ENCODE data around the gene ABCA7. TPM values are rescaled to one million over a fixed set of nuclear protein-coding genes. Genes with fewer than 3 reads are reported as not detected.
"Not testable (repeated sequence)": the region's sequence is repeated elsewhere in the genome, so short reads cannot be mapped to it uniquely, and the experiment has no call there.

ABCA7 gene
- total RNA-seq, 2 experiments from 2014 or later: 114 to 118 TPM

DNA sequence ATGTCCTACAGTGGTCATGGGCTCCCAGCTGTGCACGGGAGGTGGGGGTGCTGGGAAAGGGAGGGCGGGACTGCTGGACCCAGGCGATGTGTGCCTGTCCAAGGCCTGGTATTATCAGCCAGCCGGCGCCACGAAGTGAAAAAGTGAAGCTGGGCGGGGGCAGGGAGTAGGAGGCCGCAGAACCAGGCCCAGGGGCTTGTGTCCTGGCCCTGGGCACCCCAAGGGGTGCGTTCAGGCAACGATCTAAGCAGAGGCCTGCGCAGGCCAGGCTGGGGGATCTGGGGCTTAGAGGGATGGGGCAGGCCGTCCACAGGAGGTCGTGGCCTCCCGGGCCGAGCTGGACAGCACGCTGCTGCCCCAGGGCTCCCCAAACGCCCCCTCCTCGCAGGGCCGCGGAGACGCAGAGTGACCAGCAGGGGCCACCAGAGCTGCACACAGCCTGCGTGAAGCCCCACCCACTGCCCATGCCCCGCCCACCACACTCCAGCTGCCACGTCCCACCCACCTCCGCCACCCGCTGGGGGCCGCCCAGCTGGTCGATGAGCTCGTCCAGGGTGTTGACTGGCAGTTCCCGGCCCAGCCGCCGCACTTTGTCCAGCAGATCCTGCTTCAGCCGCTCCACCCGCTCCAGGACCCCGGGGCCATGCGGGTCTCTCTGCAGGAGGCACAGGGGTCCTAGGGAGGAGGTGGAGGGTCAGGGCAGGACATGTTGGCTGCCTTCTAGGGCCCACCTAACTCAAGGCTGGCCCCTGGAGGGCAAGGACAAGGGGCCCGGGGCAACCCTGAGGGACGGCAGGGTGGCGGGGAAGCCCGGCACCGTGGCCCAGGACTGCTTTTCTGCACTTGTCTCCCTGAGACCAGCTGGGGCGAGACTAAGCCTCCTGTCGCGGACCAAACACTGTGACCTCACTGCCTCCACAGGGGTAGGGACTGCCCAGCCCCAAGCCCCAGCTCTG, 73.4 kb downstream of the ABCA7 start:
- Histone ChIP-seq H3K27me3 (ENCODE audit: control insufficient read depth in 1 of 2, insufficient read depth in 2 of 2, low read length in 2 of 2) (no peaks in the 10 kb centered on the region), H3K36me3 (ENCODE audit: insufficient read depth, low read length) (peaks cover 79% of the 10 kb centered on the region), H3K4me3 (ENCODE audit: low read length) (no peak overlapping the region), H3K9me3 (ENCODE audit: control insufficient read depth in 1 of 2, insufficient read depth in 1 of 2, low read length in 2 of 2) (peaks cover 0 to 4% of the 10 kb centered on the region in 2 experiments), H3K4me1 (ENCODE audit: insufficient read depth, low read length) (peaks cover 16% of the 10 kb centered on the region), H3K27ac (ENCODE audit: low read depth in 1 of 2, low read length in 2 of 2) (peak overlapping the region; percentile 21 to 22)
- ChIA-PET CTCF (interaction anchor here (0.6 to 2.4 kb wide), 23 partner anchors 10 to 154 kb away, joined by 3 to 48 read pairs (median 5); no protein-coding TSS in a partner anchor), POLR2A (interaction anchor here (0.6 to 1.9 kb wide), 13 partner anchors 8 to 156 kb away, joined by 3 to 14 read pairs (median 4); partner anchors contain the start of genes ABCA7, ARHGAP45, CIRBP and SBNO2)
- H3K9me3 Mint-ChIP-seq: no peaks in the 10 kb centered on the region
- peaks cover 11% of the 10 kb centered on the region for H3K36me3 Mint-ChIP-seq (ENCODE audit: low read depth)
- TF ChIP-seq, protein P1, sequence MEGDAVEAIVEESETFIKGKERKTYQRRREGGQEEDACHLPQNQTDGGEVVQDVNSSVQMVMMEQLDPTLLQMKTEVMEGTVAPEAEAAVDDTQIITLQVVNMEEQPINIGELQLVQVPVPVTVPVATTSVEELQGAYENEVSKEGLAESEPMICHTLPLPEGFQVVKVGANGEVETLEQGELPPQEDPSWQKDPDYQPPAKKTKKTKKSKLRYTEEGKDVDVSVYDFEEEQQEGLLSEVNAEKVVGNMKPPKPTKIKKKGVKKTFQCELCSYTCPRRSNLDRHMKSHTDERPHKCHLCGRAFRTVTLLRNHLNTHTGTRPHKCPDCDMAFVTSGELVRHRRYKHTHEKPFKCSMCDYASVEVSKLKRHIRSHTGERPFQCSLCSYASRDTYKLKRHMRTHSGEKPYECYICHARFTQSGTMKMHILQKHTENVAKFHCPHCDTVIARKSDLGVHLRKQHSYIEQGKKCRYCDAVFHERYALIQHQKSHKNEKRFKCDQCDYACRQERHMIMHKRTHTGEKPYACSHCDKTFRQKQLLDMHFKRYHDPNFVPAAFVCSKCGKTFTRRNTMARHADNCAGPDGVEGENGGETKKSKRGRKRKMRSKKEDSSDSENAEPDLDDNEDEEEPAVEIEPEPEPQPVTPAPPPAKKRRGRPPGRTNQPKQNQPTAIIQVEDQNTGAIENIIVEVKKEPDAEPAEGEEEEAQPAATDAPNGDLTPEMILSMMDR (IDR thresholded peaks at IDR 0.05): peak; percentile 85
- DNase-seq (peak; percentile 73 to 94 (median 80)), ATAC-seq (ENCODE audit: poor library complexity) (peak; percentile 87)
- H3K27ac Mint-ChIP-seq: peak overlapping the region; percentile 30
- intact Hi-C loops (cut with DNase I, micrococcal nuclease): loop anchor here (1.0 to 5.0 kb wide), 2 partner anchors 79 to 127 kb away; no protein-coding TSS in a partner anchor
- H3K4me3 Mint-ChIP-seq: no peak overlapping the region
- H3K4me1 Mint-ChIP-seq (ENCODE audit: low read depth): no peaks in the 10 kb centered on the region
- H3K27me3 Mint-ChIP-seq: no peaks in the 10 kb centered on the region

DNA sequence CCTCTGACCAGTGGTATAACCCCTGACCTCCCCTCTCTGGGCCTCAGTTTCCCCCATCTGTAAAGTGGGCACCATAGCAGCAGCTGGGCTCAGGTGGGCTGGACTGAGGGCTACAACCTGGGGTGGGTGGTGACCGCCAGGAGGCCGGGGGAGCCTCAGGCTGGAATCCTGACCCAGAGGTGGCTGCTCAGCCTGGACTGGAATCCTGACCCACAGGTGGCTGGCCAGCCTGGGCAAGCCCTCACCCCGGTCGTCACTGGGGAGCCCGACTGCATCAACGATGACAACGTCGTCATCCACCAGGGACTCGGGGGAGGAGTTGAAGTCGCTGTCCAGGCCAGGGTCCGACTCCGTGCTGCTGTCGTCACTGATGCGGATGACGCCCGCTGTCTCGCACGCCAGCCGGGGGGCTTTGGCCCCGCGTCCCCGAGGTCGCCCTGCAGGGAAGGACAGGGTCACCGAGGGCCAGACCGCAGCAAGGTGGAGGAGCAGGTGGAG, 74.1 kb downstream of the ABCA7 start:
- TF ChIP-seq, protein P1 (IDR thresholded peaks at IDR 0.05): no peak
- Mint-ChIP-seq H3K27ac (peak overlapping the region; percentile 30), H3K36me3 (ENCODE audit: low read depth) (peaks cover 17% of the 10 kb centered on the region), H3K9me3 (no peaks in the 10 kb centered on the region), H3K27me3 (no peaks in the 10 kb centered on the region), H3K4me1 (ENCODE audit: low read depth) (no peaks in the 10 kb centered on the region), H3K4me3 (no peak overlapping the region)
- peaks cover 16% of the 10 kb centered on the region for H3K4me1 ChIP-seq (ENCODE audit: insufficient read depth, low read length)
- no peak overlapping the region for H3K27ac ChIP-seq (ENCODE audit: low read depth in 1 of 2, low read length in 2 of 2)
- CTCF ChIA-PET: interaction anchor here (0.6 to 2.4 kb wide), 23 partner anchors 9 to 153 kb away, joined by 3 to 48 read pairs (median 5); no protein-coding TSS in a partner anchor
- intact Hi-C loops (cut with DNase I, micrococcal nuclease): loop anchor here (1.0 to 5.0 kb wide), 2 partner anchors 78 to 126 kb away; no protein-coding TSS in a partner anchor
- H3K9me3 ChIP-seq (ENCODE audit: control insufficient read depth in 1 of 2, insufficient read depth in 1 of 2, low read length in 2 of 2): peaks cover 0 to 4% of the 10 kb centered on the region in 2 experiments
- DNase-seq (peak in 2 of 14 experiments; percentile 8 to 52), ATAC-seq (ENCODE audit: poor library complexity) (no peak)
- H3K36me3 ChIP-seq (ENCODE audit: insufficient read depth, low read length): peaks cover 82% of the 10 kb centered on the region
- no peak overlapping the region for H3K4me3 ChIP-seq (ENCODE audit: low read length)
- H3K27me3 ChIP-seq (ENCODE audit: control insufficient read depth in 1 of 2, insufficient read depth in 2 of 2, low read length in 2 of 2): no peaks in the 10 kb centered on the region
- POLR2A ChIA-PET: interaction anchor here (0.9 to 1.9 kb wide), 10 partner anchors 9 to 155 kb away, joined by 3 to 14 read pairs (median 4); partner anchors contain the start of genes ABCA7, ARHGAP45 and CIRBP

DNA sequence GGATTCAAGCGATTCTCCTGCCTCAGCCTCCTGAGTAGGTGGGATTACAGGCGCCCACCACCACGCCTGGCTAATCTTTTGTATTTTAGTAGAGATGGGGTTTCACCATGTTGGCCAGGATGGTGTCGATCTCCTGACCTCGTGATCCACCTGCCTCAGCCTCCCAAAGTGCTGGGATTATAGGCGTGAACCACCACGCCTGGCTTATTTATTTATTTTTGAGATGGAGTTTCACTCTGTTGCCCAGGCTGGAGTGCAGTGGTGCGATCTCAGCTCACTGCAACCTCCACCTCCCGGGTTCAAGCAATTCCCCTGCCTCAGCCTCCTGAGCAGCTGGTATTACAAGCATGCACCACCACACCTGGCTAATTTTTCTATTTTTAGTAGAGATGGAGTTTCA, 74.8 kb downstream of the ABCA7 start:
- Histone ChIP-seq H3K4me1 (ENCODE audit: insufficient read depth, low read length) (peaks cover 16% of the 10 kb centered on the region), H3K36me3 (ENCODE audit: insufficient read depth, low read length) (peaks cover 82% of the 10 kb centered on the region)
- H3K27ac Mint-ChIP-seq; H3K4me1 Mint-ChIP-seq (ENCODE audit: low read depth); H3K9me3 Mint-ChIP-seq; H3K9me3 ChIP-seq (ENCODE audit: control insufficient read depth in 1 of 2, insufficient read depth in 1 of 2, low read length in 2 of 2); H3K27me3 ChIP-seq (ENCODE audit: control insufficient read depth in 1 of 2, insufficient read depth in 2 of 2, low read length in 2 of 2); ATAC-seq (ENCODE audit: poor library complexity); DNase-seq; H3K27ac ChIP-seq (ENCODE audit: low read depth in 1 of 2, low read length in 2 of 2); H3K27me3 Mint-ChIP-seq; H3K4me3 ChIP-seq (ENCODE audit: low read length); H3K4me3 Mint-ChIP-seq: not testable (repeated sequence)
- ChIA-PET CTCF (interaction anchor here (2.1 kb wide), 1 partner anchor 89 kb away, joined by 9 read pairs; no protein-coding TSS in a partner anchor), POLR2A (interaction anchor here (1.0 kb wide), 1 partner anchor 47 kb away, joined by 3 read pairs; the partner anchor contains the start of gene ARHGAP45)
- H3K36me3 Mint-ChIP-seq (ENCODE audit: low read depth): peaks cover 20% of the 10 kb centered on the region
- intact Hi-C loops (cut with DNase I, micrococcal nuclease): loop anchor here (5.0 kb wide), 1 partner anchor 78 kb away; no protein-coding TSS in a partner anchor

Other genes starting within 250 kb of the ABCA7 start
- gene PTBP1, start 242.7 kb upstream of the ABCA7 start, total RNA-seq: 100 to 1,000 TPM; 246 to 252 TPM
- gene PLPPR3, start 218.2 kb upstream of the ABCA7 start, total RNA-seq: not detected
- under 1 TPM; 0.47 to 0.49 TPM for gene AZU1, start 212.3 kb upstream of the ABCA7 start, total RNA-seq
- not detected for gene PRTN3, start 199.1 kb upstream of the ABCA7 start, total RNA-seq
- not detected for gene ELANE, start 187.8 kb upstream of the ABCA7 start, total RNA-seq
- gene CFD, start 180.4 kb upstream of the ABCA7 start, total RNA-seq: 1 to 10 TPM; 2.3 to 2.9 TPM
- gene MED16, start 146.9 kb upstream of the ABCA7 start, total RNA-seq: 10 to 100 TPM; 25.8 to 30.1 TPM
- not detected for gene RNU6-9, start 146.6 kb upstream of the ABCA7 start, total RNA-seq
- gene R3HDM4, start 126.9 kb upstream of the ABCA7 start, total RNA-seq: 100 to 1,000 TPM; 309 to 313 TPM
- 1 to 10 TPM; 1.5 to 1.6 TPM for gene KISS1R, start 122.8 kb upstream of the ABCA7 start, total RNA-seq
- gene ARID3A, start 114.1 kb upstream of the ABCA7 start, total RNA-seq: 1 to 10 TPM; 3.7 to 4.1 TPM
- 10 to 100 TPM; 16.8 to 17.1 TPM for gene WDR18, start 55.8 kb upstream of the ABCA7 start, total RNA-seq
- under 1 TPM; 0.17 to 0.22 TPM for gene GRIN3B, start 39.7 kb upstream of the ABCA7 start, total RNA-seq
- gene TMEM259, start 19.0 kb upstream of the ABCA7 start, total RNA-seq: 100 to 1,000 TPM; 388 to 390 TPM
- gene RNU6-2, start 18.6 kb upstream of the ABCA7 start, total RNA-seq: not detected
- gene CNN2, start 13.5 kb upstream of the ABCA7 start, total RNA-seq: 100 to 1,000 TPM; 307 to 318 TPM
- 100 to 1,000 TPM; 861 to 878 TPM for gene ARHGAP45, start 27.1 kb downstream of the ABCA7 start, total RNA-seq
- 10 to 100 TPM; 45.8 to 49.0 TPM for gene POLR2E, start 55.3 kb downstream of the ABCA7 start, total RNA-seq
- 100 to 1,000 TPM; 174 to 175 TPM for gene GPX4, start 63.9 kb downstream of the ABCA7 start, total RNA-seq
- gene SBNO2, start 134.2 kb downstream of the ABCA7 start, total RNA-seq: 100 to 1,000 TPM; 126 to 137 TPM
- 10 to 100 TPM; 49.7 to 53.0 TPM for gene STK11, start 165.7 kb downstream of the ABCA7 start, total RNA-seq
- gene CBARP, start 197.9 kb downstream of the ABCA7 start, total RNA-seq: under 1 TPM in 1 of 2 experiments, not detected in 1; 0.22 TPM
- gene ATP5F1D, start 201.6 kb downstream of the ABCA7 start, total RNA-seq: 10 to 100 TPM; 77.6 to 92.6 TPM
- 100 to 1,000 TPM; 214 to 228 TPM for gene MIDN, start 208.5 kb downstream of the ABCA7 start, total RNA-seq
- gene CIRBP, start 229.2 kb downstream of the ABCA7 start, total RNA-seq: 100 to 1,000 TPM; 614 to 628 TPM
- gene FAM174C, start 235.4 kb downstream of the ABCA7 start, total RNA-seq: 10 to 100 TPM; 32.0 to 38.3 TPM
- gene EFNA2, start 245.8 kb downstream of the ABCA7 start, total RNA-seq: not detected

Data from CD4-positive, alpha-beta T cell (primary cell).